ENCODE data around the gene HS2ST1. TPM values are rescaled to one million over a fixed set of nuclear protein-coding genes. Genes with fewer than 3 reads are reported as not detected.

The HS2ST1 gene
- total RNA-seq, 1 donor from 2014 or later, result 12.0 TPM

DNA sequence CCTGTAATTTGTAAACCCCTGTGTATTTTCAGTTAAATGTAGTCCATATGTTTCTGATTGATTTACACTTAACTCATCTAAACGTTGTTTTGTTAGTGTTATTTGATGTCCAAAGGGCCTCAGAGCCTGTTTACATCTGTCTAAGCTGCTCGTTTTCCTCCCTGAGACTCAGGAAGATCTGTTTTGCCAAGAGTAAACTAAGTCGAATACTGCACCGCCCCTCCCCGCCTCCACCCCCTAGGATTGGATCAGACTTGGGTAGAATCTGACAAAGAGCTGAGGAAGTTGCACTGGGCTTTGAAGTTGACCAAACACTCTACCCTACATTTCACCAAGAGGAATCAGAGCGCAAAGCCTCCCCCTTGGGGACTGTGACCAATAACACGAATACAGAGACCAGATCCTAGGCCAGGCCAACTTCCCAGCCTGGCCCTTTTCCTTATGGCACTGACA lies 207.3 kb downstream of the HS2ST1 start:
- intact Hi-C loops (cut with micrococcal nuclease), result no loop called here
- DNase-seq, result no peak
- ATAC-seq, result peak; percentile 28

DNA sequence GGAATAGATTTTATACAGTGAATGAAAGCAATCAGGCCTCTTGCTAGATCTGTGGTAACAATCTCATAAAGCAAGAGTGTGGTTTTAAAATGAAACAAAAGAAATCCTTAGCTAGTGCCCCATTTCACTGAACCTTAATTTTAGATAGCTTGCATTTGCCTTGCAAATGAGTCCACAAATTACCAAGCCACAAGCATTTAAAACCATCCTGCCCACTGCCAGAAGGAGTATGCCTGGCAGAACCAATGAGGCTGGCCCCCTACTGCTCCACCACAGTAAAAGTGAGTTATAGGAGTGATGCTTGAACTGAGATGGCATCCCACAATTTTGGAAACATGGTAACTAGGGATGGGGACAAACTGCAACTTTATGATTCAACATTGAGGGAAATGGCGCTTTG lies 207.8 kb downstream of the HS2ST1 start:
- DNase-seq, result no peak
- ATAC-seq, result no peak
- intact Hi-C loops (cut with micrococcal nuclease), result no loop called here

GRCh38 chr1:87123610-87124009 lies 209.2 kb downstream of the HS2ST1 start:
- DNase-seq (no peak), ATAC-seq (no peak)
- intact Hi-C loops (cut with micrococcal nuclease), result no loop called here

GRCh38 chr1:87126886-87127505 lies 212.6 kb downstream of the HS2ST1 start:
- DNase-seq, result no peak
- no peak for ATAC-seq
- intact Hi-C loops (cut with micrococcal nuclease), result no loop called here

DNA sequence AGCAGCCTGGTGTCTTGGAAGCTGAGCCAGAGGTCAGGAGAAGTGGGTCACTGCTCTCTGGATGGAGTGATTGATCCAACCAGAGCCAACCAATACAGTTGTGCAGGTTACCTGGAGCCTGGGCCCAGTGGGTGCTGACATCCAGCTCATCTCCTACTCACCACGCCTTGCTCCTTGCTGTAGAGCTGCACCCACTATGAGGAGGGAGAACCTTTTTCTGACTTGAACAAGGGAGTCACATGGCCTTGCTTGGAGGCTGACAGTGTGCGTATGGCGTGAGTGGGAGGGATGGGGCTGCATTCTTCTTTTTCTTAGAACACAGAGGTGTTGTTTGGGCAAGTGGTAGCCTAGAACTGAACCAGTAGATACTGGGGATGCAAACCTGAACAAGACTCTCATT lies 213.1 kb downstream of the HS2ST1 start:
- no peak for DNase-seq
- no peak for ATAC-seq
- intact Hi-C loops (cut with micrococcal nuclease), result no loop called here

- ATAC-seq (no peak), DNase-seq (no peak)
- intact Hi-C loops (cut with micrococcal nuclease), result no loop called here
Observed at GRCh38 chr1:87129038-87129437, 214.6 kb downstream of the HS2ST1 start.

DNA sequence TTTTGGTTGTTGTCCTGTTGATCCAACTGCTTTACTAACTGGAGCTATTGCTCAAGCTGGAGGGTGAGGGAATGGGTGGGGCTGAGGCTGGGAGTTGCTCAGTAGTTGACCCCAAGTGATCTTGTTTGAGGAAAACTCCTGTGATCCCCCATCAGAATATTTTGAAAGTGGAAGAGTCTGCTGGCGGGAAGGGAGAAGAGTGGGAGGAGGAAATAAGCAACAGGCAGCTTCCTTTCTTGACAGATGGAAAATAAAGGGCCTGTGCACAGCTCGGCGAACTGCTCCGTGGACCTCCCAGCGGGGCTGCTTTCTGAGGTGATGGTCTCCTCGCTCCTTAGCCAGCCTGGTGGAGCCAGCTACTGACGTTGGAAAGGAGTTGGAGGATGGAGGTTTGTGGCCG lies 215.2 kb downstream of the HS2ST1 start:
- DNase-seq, result peak; percentile 59
- peak; percentile 64 for ATAC-seq
- intact Hi-C loops (cut with micrococcal nuclease), result loop anchor here (10.0 kb wide), 1 partner anchor 825 kb away; no protein-coding TSS in a partner anchor

DNA sequence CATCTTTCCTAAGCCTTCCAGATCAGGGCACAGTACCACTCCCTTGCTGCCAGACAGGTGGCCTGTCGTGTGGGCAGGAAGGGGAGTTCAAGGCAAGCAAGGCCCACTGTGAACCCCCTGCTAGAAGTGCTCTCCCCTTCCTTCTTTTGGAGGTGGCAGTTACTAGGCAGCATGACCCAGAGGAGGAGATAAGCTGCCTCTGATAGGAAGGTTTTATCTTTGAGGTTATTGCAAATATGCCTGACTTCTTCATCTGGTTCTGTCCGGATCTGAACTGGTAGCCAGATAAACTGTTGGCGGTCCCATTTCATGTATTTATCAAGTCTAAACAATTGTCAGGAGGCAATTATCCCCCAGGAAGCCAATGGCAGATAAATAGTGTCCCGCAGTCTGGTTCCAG lies 216.0 kb downstream of the HS2ST1 start:
- intact Hi-C loops (cut with micrococcal nuclease), result loop anchor here (10.0 kb wide), 1 partner anchor 824 kb away; no protein-coding TSS in a partner anchor
- DNase-seq, result no peak
- no peak for ATAC-seq

DNA sequence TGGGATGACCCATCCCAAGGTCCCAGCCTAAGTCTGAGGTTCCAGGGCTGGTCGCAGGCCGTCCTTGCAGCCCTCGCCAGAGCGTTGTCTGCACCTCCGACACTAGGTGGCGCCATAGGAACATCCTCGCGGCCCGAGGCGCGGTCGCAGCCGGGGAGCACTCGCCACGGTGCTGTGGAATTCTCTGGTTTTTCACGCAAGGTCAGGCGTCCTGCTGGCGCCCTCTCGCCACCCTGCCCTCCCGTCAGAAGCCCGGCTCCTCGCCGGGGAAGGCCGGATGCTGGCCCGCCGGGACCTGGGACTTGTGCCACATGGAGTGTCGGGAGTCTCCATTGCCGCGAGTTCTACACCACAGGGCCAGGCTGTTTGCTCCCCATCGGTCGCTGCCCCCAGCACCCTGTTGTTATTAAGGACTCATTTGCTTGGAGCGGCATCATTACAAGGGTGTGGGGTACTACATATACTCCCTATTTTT lies 217.4 kb downstream of the HS2ST1 start:
- peak; percentile 92 for ATAC-seq
- DNase-seq, result peak; percentile 86
- intact Hi-C loops (cut with micrococcal nuclease), result loop anchor here (10.0 kb wide), 1 partner anchor 823 kb away; no protein-coding TSS in a partner anchor

DNA sequence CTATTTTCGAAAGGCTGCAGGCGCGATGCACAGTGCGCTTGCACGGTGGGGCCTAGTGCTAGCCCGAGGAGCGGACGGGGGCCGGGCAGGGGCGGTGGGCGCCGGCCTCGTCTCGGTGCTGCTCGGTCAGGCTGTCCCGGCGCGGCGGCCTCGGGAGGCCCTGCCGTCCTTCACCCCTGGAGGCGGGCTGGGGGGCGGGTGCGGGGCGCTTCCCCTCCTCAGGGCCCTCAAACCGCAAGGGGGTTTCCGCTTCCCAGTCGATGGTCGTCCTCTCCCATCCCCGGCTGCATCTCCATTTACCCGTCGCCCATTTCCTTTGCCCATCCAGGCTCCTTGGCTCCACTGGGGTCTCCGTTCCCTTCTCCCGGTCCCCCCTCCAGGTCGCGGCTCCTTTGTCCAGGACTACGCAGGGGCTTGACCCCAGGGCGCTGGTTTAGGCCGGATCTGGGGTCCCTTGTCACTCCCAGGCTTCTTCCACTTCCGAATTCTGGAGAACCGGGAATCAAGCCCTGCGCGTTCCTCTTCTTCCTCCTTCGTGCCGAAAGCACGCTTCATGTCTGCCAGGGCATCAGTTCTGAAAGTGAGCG lies 217.9 kb downstream of the HS2ST1 start:
- ATAC-seq (peak; percentile 23), DNase-seq (peak; percentile 36)
- intact Hi-C loops (cut with micrococcal nuclease), result loop anchor here (10.0 kb wide), 1 partner anchor 822 kb away; no protein-coding TSS in a partner anchor

DNA sequence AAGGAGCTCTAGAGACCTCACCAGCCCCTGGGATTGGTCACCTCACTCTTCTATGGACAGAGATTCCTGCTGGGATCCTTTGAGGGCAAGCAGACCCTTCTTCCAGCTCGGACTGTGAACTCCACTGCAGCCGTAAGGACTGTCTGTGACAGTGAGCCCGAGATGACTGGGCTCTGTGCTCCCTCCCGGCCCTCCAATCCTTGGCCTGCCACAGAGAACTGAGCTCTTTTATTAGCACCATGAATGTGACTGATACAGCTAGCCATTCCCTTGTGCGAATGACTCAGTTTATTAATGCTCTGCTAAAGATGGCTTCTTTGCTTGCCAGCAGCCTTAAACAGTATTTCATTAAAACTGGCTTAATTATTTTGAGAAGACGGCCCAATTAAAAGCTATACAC lies 219.6 kb downstream of the HS2ST1 start:
- DNase-seq (no peak), ATAC-seq (no peak)
- intact Hi-C loops (cut with micrococcal nuclease), result loop anchor here (10.0 kb wide), 1 partner anchor 821 kb away; no protein-coding TSS in a partner anchor

DNA sequence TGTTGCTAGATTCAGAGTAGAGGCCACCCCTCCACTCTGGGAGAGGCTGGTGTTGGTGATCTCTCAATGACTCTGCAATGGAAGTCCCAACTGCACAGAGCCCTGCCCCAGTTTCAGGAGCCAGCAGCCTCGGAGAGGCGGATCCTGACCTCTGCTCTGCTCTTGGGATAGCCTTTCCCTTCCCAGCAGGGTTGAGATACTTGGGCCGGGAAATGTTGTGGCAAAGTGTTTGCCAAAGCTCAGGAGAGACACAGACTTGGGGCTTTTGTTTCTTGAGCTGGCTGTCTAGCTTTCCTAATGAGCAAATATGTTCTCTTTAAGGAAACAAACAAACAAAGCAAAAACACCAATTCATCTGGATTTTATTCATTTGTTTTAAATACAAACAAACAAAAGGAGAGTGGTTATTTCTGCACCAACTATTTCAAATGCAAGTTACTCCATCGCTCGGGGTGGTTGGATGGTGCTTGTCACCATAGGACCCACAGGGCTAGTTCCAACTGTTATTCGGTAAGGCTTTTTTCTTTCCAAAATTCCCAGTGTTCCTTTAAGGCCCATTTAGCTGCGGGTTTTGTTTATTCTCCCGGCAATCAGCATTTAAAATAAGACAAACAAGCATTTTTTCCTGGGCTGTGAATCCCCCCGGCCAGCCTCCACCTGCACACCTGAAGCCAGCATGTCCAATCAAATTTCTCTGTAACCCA lies 220.3 kb downstream of the HS2ST1 start:
- peak; percentile 48 for DNase-seq
- ATAC-seq, result peak; percentile 10
- intact Hi-C loops (cut with micrococcal nuclease), result loop anchor here (10.0 kb wide), 1 partner anchor 820 kb away; no protein-coding TSS in a partner anchor

- DNase-seq (no peak), ATAC-seq (no peak)
- intact Hi-C loops (cut with micrococcal nuclease), result loop anchor here (10.0 kb wide), 1 partner anchor 819 kb away; no protein-coding TSS in a partner anchor
Observed at GRCh38 chr1:87135329-87135712, 220.9 kb downstream of the HS2ST1 start.

DNA sequence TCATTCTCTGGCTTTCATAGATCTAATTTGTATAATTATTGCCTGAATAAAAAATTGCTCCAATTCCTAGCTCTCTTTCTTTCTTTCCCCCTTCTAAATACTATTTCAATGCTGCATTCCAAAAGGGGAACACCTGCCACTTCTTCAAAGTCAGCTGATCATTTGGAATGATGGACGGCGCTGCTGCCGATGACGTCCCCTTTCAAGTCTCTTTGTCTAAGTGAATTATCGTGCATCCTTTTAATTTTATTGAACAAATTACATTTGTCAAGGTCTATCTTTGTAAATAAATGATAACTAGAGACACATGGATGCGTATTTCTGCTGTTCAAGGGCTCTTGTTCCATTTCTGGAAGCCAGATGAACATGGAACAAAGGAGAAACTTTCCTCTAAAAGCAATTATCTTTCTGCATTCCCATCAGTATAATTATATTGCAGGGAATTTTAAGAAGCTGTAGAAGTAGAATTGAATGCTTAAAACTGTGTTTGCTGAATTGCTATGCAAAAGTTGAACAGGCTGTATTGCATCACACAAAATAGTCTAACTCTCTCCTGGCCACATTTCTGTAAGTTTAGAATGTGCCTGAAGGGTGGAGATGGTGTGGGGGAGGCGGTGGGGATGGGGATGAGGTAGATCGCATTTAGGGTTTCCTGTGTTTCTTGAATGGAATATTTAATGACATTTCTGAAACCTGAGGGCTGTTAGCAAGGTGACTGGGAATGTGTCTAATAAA lies 222.3 kb downstream of the HS2ST1 start:
- ATAC-seq (no peak), DNase-seq (no peak)
- intact Hi-C loops (cut with micrococcal nuclease), result loop anchor here (10.0 kb wide), 1 partner anchor 818 kb away; no protein-coding TSS in a partner anchor

- ATAC-seq, result no peak
- intact Hi-C loops (cut with micrococcal nuclease), result loop anchor here (10.0 kb wide), 1 partner anchor 817 kb away; no protein-coding TSS in a partner anchor
- DNase-seq, result no peak
Observed at GRCh38 chr1:87137342-87137739, 222.9 kb downstream of the HS2ST1 start.

DNA sequence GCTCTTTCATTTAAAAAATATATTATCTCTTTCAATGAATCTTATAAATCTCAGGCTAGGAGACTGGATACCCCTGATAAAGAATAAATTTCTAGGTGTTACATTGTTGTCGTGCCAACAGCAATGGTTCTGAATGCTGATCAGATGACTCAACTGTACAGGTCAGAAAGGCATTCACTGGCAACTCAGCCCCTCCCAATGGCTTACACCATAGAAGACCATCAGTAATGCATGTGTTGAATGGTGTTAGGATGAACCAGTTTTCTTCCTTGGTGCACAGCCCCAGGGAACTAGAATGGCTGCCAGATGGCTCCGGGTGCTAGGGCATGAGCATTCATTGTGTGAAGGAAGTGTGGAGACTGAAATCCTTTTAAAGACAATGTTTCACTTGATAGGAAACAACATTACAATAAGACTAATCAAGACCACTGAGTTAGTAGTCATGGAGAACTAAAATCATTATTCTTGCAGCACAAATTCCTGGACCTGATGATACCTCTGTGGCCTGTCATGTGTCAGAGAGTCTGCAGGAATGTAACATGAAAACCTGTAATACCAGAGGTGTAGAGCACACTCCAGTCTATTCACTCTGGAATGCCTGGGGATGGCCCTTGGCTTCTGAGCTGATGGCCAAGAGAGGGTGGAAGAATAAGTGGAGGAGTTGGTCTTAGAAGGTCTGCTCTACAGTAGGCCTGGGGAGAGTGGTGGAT lies 226.6 kb downstream of the HS2ST1 start:
- intact Hi-C loops (cut with micrococcal nuclease), result no loop called here
- DNase-seq (no peak), ATAC-seq (no peak)

DNA sequence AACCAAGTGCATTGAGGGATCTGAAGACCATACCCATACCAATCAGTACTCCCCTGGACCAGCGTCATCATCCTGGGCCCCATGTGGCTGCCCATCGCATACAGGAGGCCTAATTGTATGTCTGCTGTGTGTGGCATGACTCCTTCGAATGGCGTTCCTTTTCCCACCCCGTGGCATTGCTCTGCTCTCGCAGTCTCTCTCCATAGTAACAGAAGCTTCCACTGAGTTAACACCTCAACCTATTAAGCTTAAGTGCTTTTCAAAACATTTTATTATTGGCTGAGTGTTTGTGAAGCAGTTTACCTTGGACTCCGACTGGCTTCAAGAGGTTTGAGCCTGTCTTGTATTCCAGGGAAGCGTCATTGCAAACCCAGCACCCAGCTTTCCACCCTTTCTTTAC lies 227.1 kb downstream of the HS2ST1 start:
- ATAC-seq, result no peak
- intact Hi-C loops (cut with micrococcal nuclease), result no loop called here
- no peak for DNase-seq

DNA sequence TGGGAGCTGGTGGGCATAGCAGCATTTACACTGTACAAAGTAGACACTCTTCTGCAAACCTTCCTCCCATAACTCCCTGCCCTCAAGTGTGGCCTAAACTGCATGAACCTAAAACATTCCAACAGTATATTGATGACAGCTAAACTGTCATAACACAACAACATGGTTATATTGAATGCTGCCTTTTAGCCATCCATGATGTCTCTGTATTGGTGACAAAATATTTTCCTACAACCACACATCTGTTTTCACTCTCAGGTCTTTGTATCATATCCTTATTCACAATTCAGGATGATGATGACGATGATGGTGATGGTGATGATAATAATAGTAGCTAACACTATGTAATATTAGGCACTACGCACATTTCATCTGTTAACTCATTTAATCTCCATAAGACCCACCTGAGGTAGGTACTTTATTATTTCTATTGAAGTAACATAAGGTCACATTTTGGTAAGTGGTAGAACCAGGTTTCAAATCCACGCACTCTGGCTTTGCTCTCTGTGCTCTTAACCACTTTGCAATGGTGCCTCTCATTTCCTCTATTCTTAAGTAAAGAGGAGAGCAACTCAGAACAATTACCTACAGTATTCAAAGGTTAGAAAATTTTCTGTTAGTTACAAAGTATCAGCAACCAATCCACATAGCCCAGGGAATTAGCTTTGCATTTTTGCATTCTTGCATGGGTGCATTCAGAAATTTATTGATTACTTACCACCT lies 229.1 kb downstream of the HS2ST1 start:
- intact Hi-C loops (cut with micrococcal nuclease), result no loop called here
- no peak for DNase-seq

More for the DNA sequence above, 229.1 kb downstream of the HS2ST1 start:
- no peak for ATAC-seq

Measured in left ventricle myocardium superior (tissue), 1 donor.